GM18909 (cell line): ENCODE results near the gene CCNK.

Experiments used
- ATAC-seq: cut with Tn5 transposase; IDR thresholded peaks from one replicate; pipeline ENCODE4 v1.9.1; 2021; ENCODE audit warnings: mild to moderate bottlenecking; ENCODE audit not compliant: unreplicated experiment, poor library complexity

CCNK gene

DNA sequence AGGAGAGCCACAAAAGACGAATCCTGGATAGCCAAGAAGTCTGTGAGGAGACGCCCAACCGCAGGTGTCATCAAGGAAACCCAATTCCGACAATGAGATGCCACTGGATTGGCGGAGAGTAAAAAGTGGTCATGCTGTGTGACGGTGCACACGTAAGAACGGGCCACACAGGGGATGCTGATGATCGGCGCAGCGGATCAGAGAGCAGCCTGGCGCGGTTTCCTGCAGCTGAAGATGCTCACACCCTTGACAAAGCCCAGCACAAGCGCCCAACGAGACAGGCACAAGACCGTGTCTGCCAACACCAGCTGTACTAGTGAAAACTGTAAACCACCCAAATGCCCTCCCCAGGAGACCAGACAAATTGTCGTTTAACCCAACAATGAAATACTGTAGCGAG lies 67.0 kb downstream of the CCNK start:
- ATAC-seq, result no peak

DNA sequence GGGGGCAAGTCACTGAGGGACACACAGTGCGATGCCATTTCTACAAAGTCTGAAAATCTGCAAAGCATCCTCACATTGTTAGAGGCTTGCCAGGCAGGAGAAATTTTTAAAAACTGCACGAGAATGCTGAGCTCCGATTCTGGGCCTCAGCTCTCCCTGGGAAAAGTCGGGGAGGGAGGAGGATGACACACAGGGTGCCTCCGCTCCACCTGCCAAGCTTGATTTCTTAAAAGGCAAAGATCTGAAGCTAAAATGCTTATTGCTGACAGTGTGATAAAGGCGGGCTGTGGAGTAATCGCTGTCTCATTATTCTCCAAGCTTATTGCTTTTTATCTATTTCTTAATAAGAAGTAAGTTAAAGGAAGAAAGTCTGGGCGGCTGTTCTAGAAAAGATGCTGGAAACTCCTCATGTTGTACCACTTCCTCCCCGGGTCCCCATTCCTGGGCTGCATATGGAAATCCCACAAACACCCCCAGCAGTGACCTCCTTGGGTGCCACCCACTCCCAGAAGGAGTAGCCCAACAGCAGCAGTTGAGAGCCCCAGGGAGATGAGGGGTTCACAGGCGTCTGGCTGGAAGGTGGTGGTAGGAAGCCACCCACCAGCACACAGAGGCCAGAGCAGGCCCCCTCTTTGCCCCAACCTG lies 67.8 kb downstream of the CCNK start:
- ATAC-seq, result no peak

DNA sequence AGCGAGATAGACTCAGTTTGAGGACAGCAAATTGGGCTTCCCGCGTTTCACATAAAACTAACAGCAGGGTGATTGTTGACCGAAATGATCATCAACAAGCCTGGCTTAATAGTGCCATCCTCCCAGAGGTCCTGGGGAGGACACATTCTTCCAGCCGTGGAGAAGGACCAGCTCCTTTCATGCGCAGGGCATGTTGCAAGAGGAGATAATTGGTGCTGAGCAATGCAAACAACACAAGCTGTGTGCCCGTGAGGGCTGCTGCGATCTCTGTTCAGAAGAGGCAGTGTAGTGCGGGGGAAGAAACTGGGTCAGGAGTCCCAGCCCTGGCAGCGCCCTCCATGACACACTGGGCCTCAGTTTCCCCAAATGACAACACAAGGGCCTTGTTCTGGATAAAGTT lies 68.5 kb downstream of the CCNK start:
- no peak for ATAC-seq

DNA sequence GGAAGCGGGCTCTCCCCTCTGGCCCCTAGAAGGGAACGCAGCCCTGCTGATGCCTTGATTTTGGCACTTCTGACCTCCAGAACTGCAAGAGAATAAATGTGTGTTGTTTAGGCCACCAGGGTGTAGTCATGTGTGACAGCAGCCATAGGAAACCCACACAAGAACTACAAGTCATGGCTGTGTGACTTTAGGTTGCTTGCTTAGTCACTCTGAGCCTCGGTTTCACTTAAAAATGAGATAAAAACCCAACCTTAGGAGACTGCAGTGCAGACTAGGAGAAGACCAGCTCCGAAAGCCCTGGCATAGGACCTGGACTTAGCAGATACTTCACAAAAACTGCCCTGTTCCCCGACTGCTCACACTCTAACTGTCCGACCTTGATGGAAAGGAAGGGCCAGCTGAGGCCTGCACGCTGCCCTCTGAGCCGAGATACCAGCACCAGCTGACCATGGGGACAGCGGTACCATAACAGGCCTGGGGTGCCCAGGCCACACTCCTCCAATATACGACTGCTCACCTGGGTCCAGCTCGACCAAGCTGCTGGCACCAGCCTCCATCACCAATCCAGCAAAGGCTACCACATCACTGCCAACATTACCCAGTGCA lies 69.3 kb downstream of the CCNK start:
- ATAC-seq, result no peak

DNA sequence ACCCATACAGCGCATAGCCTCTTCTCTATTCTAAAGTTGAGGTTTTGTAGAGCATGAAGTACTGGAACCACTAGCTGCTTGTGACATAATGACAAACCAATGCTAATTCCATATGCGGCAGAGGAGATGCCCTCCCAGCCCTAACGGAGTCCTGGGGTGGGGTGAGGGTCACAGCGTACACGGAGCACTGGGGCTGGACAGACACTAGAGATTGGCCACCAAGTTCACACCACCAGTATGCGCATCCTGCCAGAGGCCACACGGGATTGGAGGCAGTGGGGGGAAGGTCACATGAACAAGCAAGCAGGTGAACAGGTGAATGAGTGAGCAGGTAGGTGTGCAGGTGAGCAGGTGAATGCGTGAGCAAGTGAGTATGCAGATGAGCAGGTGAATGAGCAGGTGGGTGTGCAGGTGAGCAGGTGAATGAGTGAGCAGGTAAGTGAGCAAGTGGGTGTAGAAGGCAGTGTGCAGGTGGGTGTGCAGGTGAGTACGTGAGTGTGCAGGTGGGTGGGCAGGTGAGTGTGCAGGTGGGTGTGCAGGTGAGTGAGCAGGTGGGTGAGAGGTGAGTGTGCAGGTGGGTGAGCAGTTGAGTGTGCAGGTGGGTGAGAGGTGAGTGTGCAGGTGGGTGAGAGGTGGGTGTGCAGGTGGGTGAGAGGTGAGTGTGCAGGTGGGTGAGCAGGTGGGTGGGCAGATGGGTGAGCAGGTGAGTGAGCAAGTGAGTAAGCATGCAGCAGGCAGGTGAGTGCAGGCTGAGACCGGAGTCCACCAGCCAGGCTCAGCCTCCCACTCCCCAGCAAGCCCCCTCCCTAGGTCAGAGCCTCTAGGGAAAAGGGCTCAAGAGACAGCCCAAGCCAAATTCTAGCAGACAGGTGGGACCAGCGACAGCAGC lies 70.1 kb downstream of the CCNK start:
- no peak for ATAC-seq

DNA sequence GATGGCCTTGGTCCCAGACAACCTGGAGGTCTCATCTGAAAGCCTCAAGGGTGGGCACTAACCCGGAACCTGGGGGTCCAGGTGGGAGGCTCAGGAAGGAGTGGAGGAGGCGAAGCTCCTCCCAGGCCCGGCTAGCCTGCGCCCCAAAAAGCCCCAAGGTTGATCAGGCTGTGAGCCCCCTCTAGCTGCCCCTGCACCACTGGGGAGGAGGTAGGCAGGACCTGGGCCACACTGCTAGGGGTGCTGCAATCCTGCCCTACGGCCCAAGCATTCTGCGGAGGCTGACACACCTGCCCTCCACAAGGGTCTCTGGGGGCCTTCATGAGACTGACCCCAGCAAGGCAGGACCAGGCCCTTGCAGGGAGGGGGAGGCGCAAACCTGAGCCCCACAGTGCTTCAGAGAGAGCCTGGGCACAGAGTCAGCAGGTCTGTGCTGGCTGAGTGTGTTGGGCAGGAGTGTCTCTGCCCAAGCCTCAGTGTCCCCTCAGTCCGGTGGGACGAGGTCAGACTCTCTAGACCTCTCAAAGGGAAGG lies 70.9 kb downstream of the CCNK start:
- ATAC-seq, result no peak

DNA sequence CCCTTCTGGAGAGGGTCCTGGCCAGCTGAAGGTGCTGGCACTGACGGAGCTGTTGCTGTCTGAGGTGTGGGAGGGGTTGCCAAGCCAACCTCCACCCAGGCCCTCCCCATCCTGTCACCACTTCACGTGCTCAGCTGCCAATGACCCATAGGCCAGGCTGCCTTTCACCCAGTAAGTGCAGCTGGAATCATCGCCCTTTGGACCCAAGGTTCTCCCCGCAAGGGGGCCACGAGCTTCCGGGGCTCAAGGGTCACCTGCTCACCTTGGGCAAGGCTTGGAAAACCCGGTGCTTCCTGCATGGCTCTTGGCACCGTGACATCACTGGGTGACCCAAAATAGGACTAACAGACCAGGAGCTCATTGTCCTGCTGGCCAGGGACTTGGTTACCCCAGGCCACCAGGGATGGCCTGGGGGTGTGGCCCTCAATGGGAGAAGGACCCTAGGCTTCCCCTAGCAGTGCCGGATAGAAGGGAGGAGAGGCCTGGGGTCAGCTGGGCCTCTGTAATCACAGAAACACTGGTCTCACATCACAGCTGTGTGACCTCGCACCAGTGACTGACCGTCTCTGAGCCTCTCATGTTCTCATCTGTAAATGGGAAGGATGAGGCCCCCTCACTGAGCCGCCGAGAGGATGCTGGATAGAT lies 71.5 kb downstream of the CCNK start:
- ATAC-seq, result no peak

DNA sequence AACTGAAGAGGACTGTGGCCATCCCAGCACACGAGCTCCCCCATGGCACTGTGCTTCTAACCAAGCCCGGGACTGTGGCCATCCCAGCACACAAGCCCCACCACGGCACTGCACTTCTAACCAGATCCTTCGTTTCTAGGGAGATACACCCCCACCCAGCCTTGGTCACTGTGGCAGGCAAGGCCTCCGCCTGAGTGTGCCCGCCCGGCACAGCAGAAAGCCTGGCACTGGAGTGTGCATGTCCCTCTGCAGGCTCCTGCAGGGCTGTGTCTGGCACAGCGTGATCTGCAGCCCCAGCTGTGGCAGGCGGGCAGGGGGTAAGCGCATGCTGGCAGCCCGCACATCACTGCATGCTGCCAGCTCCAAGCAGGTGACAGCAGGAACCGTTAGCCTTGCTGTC lies 73.0 kb downstream of the CCNK start:
- ATAC-seq, result no peak

DNA sequence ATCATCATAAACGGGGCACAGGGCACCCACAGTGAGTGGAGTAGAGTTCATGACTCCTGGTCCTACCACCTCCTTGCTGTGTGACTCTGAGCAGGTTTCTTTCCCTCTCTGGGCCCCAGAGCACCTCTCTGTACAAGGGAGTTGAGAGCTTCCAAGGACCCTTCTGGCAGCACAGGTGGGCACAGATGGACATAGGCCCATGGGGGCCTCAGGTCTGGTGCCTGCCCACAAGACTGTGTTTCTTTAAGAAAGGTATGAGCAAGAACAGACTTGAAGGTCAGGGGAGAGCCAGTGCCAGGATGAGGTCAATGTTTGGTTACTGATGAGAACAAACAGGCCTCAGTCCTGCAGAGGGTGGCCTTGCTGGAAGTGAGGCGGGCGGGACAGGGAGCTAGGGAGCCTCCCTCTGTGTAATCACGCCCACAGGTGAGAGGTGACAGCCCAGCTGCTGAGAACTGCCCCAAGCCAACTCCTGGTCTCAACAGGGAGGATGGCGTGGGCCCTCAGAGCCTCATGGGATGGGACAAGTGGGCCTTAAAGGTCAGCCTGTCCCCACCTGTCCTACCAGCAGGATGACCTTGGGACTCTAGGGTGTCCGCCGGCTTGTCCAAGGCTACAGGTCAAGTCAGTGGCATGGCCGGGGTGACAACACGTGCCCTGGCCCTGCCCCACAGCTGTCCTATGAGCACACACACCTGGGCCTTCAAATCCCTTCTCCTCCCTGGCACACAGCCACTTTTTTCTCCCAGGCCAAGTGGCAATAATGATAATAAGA lies 73.7 kb downstream of the CCNK start:
- no peak for ATAC-seq

DNA sequence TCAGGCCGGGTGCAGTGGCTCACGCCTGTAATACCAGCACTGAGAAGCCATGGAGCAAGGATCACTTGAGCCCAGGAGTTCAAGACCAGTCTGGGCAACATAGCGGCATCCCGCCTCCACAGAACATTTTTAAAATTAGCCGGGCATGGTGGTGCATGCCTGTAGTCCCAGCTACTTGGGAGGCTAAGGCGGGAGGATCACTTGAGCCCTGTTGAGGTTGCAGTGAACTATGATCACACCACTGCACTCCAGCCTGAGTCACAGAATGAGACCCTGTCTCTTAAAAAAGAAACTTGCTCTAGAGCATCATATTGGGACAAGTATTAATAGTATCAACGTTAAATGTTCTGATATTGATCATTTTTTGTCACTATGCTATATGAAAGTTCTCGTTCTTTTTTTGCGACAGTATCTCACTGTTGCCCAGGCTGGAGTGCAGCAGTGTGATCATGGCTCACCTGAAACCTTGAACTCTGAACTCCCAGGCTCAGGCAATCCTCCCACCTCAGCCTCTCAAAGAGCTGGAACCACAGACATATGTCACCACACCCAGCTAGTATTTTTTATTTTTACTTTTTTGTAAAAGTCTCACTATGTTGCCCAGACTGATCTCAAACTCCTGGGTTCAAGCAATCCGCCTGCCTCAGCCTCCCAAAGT lies 75.1 kb downstream of the CCNK start:
- no peak for ATAC-seq

DNA sequence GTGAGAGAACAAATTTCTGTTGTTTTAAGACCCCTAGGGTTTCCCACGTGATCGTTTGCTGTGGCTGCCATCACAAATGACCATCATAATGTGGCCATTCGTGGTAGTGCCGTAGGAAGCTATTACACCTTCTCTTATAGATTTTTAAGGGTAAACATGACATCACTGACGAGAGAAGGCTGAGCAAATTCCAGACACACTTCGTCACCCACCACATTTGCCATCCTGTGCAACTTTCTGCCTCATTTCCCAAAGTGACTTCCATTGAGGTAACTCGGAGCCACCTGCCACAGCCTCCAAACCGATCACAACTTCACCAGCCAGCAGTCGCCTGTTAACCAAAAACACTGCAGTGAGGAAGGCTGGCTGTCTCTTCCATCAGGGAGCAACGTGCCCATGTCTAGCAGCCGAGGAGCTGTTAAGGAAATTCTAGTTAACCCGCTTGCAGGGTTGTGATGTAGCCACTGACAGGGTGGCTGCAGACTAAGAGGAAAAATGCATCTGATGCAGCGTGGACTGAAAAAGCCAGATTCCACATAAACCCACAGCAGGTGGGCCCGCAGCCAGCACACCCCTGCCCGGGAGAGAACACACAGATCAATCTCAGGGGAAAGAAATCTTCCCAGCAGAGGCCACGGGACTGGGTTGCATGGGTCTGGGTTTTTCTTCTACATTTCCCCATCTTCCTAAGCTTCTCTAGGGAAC lies 78.2 kb downstream of the CCNK start:
- ATAC-seq, result no peak

DNA sequence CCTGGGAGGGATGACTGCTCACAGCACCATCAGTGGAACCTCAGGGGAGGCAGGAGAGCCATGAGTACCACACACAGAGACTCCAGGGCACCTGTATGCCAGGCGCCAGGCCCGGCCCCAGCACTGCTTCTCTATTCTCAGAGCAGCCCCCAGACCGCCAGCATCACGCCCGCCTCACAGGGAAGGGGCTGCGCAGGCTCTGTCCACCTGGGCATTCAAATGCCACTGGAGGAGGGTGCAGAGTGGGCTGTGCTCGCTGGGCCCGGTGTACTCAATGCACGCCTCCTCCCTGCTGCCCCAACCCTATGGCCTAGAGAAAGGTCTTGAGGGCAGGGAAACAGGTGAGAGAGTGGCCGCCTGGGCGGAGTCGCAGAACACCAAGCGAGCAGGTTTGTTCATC lies 79.2 kb downstream of the CCNK start:
- ATAC-seq, result no peak

DNA sequence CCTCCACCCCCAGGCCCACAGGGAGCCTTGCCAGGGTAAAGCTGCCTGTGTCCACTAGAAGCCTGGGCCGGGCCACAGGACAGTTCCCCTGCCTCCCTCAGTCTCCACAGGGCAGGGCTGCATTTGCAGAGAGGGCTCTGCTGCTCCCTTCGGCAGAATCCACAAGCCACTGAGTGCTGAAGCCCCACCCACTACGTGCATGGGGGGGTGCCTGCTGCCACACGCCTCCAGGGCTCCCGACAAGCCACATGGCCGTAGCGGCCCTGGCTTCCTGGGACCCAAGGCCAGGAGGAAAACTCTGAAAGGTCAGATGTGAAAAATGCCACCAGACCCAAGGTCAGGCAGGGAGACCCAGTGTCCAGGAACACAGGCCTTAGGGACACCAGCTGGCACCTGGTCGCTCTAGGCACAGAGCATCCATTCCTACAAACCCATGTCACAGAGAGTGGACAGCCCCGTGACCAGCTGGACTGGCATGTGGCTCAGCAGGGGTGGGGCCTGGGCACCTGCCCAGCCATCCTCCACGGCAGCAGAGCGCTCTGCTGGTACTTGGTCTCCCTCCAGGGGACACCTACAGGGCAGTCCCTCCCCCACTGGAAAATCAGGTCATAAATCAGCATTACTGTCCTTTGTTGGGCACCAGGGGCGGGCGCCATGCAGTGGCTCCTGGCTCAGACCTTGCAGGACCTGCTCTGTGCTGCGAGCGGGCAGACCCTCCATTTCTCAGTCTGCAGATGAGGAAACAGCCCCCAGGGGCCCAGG lies 79.9 kb downstream of the CCNK start:
- no peak for ATAC-seq

DNA sequence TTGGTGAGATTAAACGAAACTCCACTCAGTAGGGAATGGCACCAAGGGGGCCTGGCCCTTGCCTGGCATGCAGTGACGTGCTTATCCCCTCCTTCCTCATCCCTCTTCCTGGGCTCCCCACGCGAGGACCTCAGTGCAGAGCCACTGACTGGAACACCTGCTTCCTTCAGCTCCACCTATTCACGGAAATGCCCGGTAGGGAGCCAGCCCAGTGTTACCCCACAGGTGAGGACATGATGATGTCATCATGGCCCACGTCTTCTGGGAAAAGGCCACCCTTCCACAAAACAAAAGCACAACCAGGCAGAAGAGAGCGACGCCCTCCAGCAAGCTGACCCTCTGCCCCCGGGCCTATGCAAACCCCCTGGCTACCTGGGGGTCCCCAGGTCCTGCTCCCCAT lies 80.7 kb downstream of the CCNK start:
- ATAC-seq, result no peak
